ENCODE results near the gene PCDHGA9.
A peak's percentile ranks its signal among the peaks of the same experiment; 100 is the strongest.
"Not testable (repeated sequence)": the region's sequence is repeated elsewhere in the genome, so short reads cannot be mapped to it uniquely, and the experiment has no call there.

PCDHGA9 gene

DNA sequence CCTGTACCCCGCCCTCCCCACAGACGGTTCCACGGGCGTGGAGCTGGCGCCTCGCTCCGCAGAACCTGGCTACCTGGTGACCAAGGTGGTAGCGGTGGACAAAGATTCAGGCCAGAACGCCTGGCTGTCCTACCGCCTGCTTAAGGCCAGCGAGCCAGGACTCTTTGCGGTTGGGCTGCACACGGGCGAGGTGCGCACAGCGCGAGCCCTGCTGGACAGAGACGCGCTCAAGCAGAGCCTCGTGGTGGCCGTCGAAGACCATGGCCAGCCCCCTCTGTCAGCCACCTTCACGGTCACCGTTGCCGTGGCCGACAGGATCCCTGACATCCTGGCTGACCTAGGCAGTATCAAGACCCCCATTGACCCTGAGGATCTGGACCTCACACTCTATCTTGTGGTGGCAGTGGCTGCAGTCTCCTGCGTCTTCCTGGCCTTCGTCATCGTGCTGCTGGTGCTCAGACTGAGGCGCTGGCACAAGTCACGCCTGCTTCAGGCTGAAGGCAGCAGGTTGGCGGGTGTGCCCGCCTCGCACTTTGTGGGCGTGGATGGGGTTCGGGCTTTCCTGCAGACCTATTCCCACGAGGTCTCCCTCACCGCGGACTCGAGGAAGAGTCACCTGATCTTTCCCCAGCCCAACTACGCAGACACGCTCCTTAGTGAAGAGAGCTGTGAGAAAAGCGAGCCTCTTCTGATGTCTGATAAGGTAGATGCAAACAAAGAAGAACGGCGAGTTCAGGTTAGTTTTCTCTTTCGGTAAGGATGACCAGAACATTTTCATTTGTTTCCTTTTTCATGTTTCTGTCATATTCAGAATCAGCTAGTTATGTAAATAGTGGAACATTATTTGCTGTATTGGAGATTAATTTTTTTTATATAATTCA, 36.3 kb upstream of the PCDHGA9 start:
- H3K4me3 ChIP-seq (ENCODE audit: low read depth in 1 of 5, low read length in 5 of 5): peak overlapping the region in 4 of 5 donors; percentile 13 to 61 (median 32)
- H3K27ac ChIP-seq (ENCODE audit: low read depth, low read length): no peak overlapping the region
- H3K4me1 ChIP-seq (ENCODE audit: control insufficient read depth in 5 of 5, insufficient read depth in 5 of 5, low read length in 5 of 5): peaks cover 0 to 5% (median 0%) of the 10 kb centered on the region in 5 donors
- no peaks in the 10 kb centered on the region for H3K36me3 ChIP-seq (ENCODE audit: control insufficient read depth in 5 of 5, insufficient read depth in 5 of 5, low read length in 5 of 5)
- peaks cover 48 to 77% (median 67%) of the 10 kb centered on the region in 5 donors for H3K9me3 ChIP-seq (ENCODE audit: control insufficient read depth in 5 of 5, low read length in 5 of 5)
- peaks cover 0 to 17% (median 11%) of the 10 kb centered on the region in 5 donors for H3K27me3 ChIP-seq (ENCODE audit: control insufficient read depth in 5 of 5, insufficient read depth in 4 of 5, low read length in 5 of 5)
- H3K9ac ChIP-seq (ENCODE audit: low read length in 5 of 5): no peak overlapping the region

DNA sequence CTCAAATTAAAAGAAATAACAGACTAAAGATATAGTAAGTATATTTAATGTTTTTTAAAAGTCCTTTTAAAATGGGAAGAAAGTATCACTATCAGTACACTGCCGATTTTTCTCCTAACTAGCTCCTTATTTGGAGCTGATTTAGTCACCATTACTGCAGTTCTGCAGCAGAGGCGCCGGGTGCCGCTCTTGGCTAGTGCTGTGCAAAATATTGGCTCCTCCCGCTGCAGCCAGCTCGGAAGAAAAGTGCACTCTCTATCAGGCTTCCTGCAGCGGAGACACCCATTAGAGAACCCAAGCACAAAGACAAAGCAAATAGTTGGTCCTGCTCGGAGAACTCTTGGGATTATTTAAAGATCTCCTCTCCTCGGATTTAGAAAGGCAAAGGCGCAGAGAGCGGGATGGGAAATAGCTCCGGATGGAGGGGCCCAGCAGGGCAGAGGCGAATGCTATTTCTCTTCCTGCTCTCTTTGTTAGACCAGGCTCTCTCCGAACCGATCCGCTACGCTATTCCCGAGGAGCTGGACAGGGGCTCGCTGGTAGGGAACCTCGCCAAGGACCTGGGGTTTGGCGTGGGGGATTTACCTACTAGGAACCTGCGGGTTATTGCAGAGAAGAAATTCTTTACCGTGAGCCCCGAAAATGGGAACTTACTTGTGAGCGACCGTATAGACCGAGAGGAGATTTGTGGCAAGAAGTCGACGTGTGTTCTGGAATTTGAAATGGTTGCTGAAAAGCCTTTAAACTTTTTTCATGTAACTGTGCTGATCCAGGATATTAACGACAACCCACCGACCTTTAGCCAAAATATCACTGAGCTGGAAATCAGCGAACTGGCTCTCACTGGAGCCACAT, 32.4 kb upstream of the PCDHGA9 start, which contains the start of gene PCDHGB3:
TSS of gene PCDHGB3 (plus strand) at position 249 of the 855 bp plus-strand sequence. CDS start at position 402, 153 bp downstream.
- H3K27ac ChIP-seq (ENCODE audit: low read depth, low read length): no peak within 1 kb of the TSS
- H3K9ac ChIP-seq (ENCODE audit: low read length in 5 of 5): no peak within 1 kb of the TSS
- H3K36me3 ChIP-seq (ENCODE audit: control insufficient read depth in 5 of 5, insufficient read depth in 5 of 5, low read length in 5 of 5): no peaks in the 10 kb centered on the region
- peaks cover 0 to 5% (median 0%) of the 10 kb centered on the region in 5 donors for H3K4me1 ChIP-seq (ENCODE audit: control insufficient read depth in 5 of 5, insufficient read depth in 5 of 5, low read length in 5 of 5)
- H3K9me3 ChIP-seq (ENCODE audit: control insufficient read depth in 5 of 5, low read length in 5 of 5): peaks cover 52 to 77% (median 70%) of the 10 kb centered on the region in 5 donors
- peak within 1 kb of the TSS; percentile 41 to 74 (median 54) for H3K4me3 ChIP-seq (ENCODE audit: low read depth in 1 of 5, low read length in 5 of 5)
- peaks cover 0 to 19% (median 16%) of the 10 kb centered on the region in 5 donors for H3K27me3 ChIP-seq (ENCODE audit: control insufficient read depth in 5 of 5, insufficient read depth in 4 of 5, low read length in 5 of 5)

DNA sequence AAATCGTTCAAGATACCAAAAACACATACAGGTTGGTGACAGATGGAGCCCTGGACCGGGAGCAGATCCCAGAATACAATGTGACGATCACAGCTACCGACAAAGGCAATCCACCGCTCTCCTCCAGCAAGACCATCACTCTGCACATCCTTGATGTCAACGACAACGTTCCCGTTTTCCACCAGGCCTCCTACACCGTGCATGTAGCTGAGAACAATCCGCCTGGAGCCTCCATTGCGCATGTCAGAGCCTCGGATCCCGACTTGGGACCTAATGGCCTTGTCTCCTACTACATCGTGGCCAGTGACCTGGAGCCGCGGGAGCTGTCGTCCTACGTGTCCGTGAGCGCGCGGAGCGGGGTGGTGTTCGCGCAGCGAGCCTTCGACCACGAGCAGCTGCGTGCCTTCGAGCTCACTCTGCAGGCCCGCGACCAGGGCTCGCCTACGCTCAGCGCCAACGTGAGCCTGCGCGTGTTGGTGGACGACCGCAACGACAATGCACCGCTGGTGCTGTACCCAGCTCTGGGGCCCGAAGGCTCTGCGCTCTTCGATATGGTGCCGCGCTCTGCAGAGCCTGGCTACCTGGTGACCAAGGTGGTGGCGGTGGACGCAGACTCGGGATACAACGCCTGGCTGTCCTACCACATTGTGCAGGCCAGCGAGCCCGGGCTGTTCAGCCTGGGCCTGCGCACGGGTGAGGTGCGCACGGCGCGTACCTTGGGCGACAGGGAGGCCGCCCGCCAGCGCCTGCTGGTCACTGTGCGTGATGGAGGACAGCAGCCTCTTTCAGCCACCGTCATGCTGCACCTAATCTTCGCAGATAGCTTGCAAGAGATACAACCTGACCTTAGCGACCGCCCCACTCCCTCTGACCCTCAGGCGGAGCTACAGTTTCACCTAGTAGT, 30.8 kb upstream of the PCDHGA9 start:
- no peaks in the 10 kb centered on the region for H3K36me3 ChIP-seq (ENCODE audit: control insufficient read depth in 5 of 5, insufficient read depth in 5 of 5, low read length in 5 of 5)
- no peak overlapping the region for H3K9ac ChIP-seq (ENCODE audit: low read length in 5 of 5)
- H3K27ac ChIP-seq (ENCODE audit: low read depth, low read length): no peak overlapping the region
- peaks cover 0 to 11% (median 9%) of the 10 kb centered on the region in 5 donors for H3K27me3 ChIP-seq (ENCODE audit: control insufficient read depth in 5 of 5, insufficient read depth in 4 of 5, low read length in 5 of 5)
- H3K9me3 ChIP-seq (ENCODE audit: control insufficient read depth in 5 of 5, low read length in 5 of 5): peaks cover 48 to 76% (median 68%) of the 10 kb centered on the region in 5 donors
- peaks cover 0 to 5% (median 0%) of the 10 kb centered on the region in 5 donors for H3K4me1 ChIP-seq (ENCODE audit: control insufficient read depth in 5 of 5, insufficient read depth in 5 of 5, low read length in 5 of 5)
- H3K4me3 ChIP-seq (ENCODE audit: low read depth in 1 of 5, low read length in 5 of 5): peak overlapping the region; percentile 32 to 58 (median 54)

DNA sequence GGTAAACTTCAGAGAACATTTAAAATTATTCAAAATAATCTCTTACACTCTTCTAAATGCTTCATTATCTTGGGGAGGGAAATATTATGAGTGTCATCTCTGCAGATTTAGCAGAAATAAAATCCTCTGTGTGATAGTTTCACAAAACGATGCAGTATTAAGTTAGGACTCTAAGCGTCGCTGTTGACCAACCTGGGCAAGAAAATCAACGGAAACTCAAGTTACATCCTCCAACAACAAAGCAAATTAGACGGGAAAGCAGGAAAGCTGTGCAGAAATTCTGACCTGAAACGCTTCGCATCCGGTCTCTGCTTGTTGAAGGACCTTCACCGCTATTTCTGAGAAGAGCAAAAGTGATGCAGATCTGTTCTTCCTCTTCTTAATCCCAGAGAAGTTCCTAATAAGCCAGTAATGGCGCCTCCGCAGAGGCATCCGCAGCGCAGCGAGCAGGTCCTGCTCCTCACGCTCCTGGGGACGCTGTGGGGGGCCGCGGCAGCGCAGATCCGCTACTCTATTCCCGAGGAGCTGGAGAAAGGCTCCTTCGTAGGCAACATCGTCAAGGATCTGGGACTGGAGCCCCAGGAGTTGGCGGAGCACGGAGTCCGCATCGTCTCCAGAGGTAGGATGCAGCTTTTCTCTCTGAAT, 28.8 kb upstream of the PCDHGA9 start, which contains the start of gene PCDHGA6:
TSS of gene PCDHGA6 (plus strand) at position 219 of the 645 bp plus-strand sequence. CDS start at position 412, 193 bp downstream.
- Histone ChIP-seq H3K4me1 (ENCODE audit: control insufficient read depth in 5 of 5, insufficient read depth in 5 of 5, low read length in 5 of 5) (peaks cover 0 to 5% (median 0%) of the 10 kb centered on the region in 5 donors), H3K9ac (ENCODE audit: low read length in 5 of 5) (no peak within 1 kb of the TSS), H3K27me3 (ENCODE audit: control insufficient read depth in 5 of 5, insufficient read depth in 4 of 5, low read length in 5 of 5) (peaks cover 0 to 11% (median 9%) of the 10 kb centered on the region in 5 donors), H3K27ac (ENCODE audit: low read depth, low read length) (no peak within 1 kb of the TSS), H3K9me3 (ENCODE audit: control insufficient read depth in 5 of 5, low read length in 5 of 5) (peaks cover 53 to 80% (median 78%) of the 10 kb centered on the region in 5 donors), H3K36me3 (ENCODE audit: control insufficient read depth in 5 of 5, insufficient read depth in 5 of 5, low read length in 5 of 5) (no peaks in the 10 kb centered on the region), H3K4me3 (ENCODE audit: low read depth in 1 of 5, low read length in 5 of 5) (peak within 1 kb of the TSS; percentile 45 to 68 (median 59))

DNA sequence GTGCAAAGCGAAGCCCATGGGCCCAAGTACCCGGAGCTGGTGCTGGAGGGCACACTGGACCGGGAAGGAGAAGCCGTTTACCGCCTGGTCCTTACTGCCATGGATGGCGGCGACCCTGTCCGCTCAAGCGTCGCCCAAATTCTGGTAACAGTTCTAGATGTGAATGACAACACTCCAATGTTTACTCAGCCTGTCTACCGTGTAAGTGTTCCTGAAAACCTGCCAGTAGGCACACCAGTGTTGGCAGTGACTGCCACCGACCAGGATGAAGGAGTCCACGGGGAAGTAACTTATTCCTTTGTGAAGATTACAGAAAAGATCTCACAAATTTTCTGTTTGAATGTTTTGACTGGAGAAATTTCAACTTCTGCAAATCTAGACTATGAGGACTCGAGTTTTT, 28.0 kb upstream of the PCDHGA9 start:
- peaks cover 0 to 5% (median 0%) of the 10 kb centered on the region in 5 donors for H3K4me1 ChIP-seq (ENCODE audit: control insufficient read depth in 5 of 5, insufficient read depth in 5 of 5, low read length in 5 of 5)
- no peak overlapping the region for H3K9ac ChIP-seq (ENCODE audit: low read length in 5 of 5)
- no peak overlapping the region for H3K27ac ChIP-seq (ENCODE audit: low read depth, low read length)
- peak overlapping the region; percentile 45 to 68 (median 59) for H3K4me3 ChIP-seq (ENCODE audit: low read depth in 1 of 5, low read length in 5 of 5)
- peaks cover 0 to 11% (median 9%) of the 10 kb centered on the region in 5 donors for H3K27me3 ChIP-seq (ENCODE audit: control insufficient read depth in 5 of 5, insufficient read depth in 4 of 5, low read length in 5 of 5)
- peaks cover 53 to 82% (median 77%) of the 10 kb centered on the region in 5 donors for H3K9me3 ChIP-seq (ENCODE audit: control insufficient read depth in 5 of 5, low read length in 5 of 5)
- no peaks in the 10 kb centered on the region for H3K36me3 ChIP-seq (ENCODE audit: control insufficient read depth in 5 of 5, insufficient read depth in 5 of 5, low read length in 5 of 5)

DNA sequence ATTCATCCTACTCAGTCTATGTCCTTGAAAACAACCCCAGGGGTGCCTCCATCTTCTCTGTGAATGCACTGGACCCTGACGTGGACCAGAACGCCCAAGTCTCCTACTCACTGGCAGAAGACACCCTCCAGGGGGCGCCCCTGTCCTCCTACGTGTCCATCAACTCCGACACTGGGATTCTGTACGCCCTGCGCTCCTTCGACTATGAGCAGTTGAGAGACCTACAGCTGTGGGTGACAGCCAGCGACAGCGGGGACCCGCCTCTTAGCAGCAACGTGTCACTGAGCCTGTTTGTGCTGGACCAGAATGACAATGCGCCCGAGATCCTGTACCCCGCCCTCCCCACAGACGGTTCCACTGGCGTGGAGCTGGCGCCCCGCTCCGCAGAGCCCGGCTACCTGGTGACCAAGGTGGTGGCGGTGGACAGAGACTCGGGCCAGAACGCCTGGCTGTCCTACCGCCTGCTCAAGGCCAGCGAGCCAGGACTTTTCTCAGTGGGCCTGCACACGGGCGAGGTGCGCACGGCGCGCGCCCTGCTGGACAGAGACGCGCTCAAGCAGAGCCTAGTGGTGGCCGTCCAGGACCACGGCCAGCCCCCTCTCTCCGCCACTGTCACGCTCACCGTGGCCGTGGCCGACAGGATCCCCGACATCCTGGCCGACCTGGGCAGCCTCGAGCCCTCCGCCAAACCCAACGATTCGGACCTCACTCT, 27.0 kb upstream of the PCDHGA9 start:
- H3K27ac ChIP-seq (ENCODE audit: low read depth, low read length); H3K36me3 ChIP-seq (ENCODE audit: control insufficient read depth in 5 of 5, insufficient read depth in 5 of 5, low read length in 5 of 5); H3K9ac ChIP-seq (ENCODE audit: low read length in 5 of 5); H3K4me1 ChIP-seq (ENCODE audit: control insufficient read depth in 5 of 5, insufficient read depth in 5 of 5, low read length in 5 of 5): not testable (repeated sequence)
- peaks cover 0 to 11% (median 9%) of the 10 kb centered on the region in 5 donors for H3K27me3 ChIP-seq (ENCODE audit: control insufficient read depth in 5 of 5, insufficient read depth in 4 of 5, low read length in 5 of 5)
- peaks cover 52 to 73% (median 70%) of the 10 kb centered on the region in 5 donors for H3K9me3 ChIP-seq (ENCODE audit: control insufficient read depth in 5 of 5, low read length in 5 of 5)
- peak overlapping the region; percentile 29 to 59 (median 49) for H3K4me3 ChIP-seq (ENCODE audit: low read depth in 1 of 5, low read length in 5 of 5)

DNA sequence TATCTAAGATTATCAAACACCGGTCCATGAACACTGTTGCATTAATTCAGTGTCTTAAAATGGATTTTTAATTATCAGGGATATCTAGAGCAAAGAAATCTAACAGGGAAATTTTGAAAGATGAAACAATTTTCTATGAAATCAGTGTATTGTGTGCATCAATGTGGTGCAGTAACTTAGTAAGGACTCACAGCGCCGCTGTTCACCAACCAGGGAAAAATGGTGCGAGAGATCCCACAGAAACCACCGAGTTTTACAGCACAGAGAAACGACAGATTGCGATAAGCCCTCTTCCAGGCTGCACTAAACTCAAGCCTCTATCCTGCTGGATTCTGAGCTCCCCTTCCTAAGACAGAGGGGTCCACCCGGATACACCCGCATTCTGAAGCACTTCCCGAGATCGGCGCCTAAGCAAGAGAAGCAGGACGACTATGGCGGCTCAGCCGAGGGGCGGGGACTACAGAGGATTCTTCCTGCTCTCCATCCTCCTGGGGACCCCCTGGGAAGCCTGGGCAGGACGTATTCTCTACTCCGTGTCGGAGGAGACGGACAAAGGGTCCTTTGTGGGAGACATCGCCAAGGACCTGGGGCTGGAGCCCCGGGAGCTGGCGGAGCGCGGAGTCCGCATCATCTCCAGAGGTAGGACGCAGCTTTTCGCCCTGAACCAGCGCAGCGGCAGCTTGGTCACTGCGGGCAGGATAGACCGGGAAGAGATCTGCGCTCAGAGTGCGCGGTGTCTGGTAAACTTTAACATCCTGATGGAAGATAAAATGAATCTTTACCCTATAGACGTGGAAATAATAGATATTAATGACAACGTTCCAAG, 19.9 kb upstream of the PCDHGA9 start, which contains the start of gene PCDHGA7:
TSS of gene PCDHGA7 (plus strand) at position 274 of the 826 bp plus-strand sequence. CDS start at position 432, 158 bp downstream.
- Histone ChIP-seq H3K27me3 (ENCODE audit: control insufficient read depth in 5 of 5, insufficient read depth in 4 of 5, low read length in 5 of 5) (peaks cover 0 to 11% (median 0%) of the 10 kb centered on the region in 5 donors), H3K27ac (ENCODE audit: low read depth, low read length) (no peak within 1 kb of the TSS), H3K9me3 (ENCODE audit: control insufficient read depth in 5 of 5, low read length in 5 of 5) (peaks cover 33 to 71% (median 64%) of the 10 kb centered on the region in 5 donors), H3K4me3 (ENCODE audit: low read depth in 1 of 5, low read length in 5 of 5) (peak within 1 kb of the TSS; percentile 51 to 78 (median 64)), H3K4me1 (ENCODE audit: control insufficient read depth in 5 of 5, insufficient read depth in 5 of 5, low read length in 5 of 5) (peaks cover 0 to 4% (median 0%) of the 10 kb centered on the region in 5 donors), H3K9ac (ENCODE audit: low read length in 5 of 5) (no peak within 1 kb of the TSS), H3K36me3 (ENCODE audit: control insufficient read depth in 5 of 5, insufficient read depth in 5 of 5, low read length in 5 of 5) (no peaks in the 10 kb centered on the region)

DNA sequence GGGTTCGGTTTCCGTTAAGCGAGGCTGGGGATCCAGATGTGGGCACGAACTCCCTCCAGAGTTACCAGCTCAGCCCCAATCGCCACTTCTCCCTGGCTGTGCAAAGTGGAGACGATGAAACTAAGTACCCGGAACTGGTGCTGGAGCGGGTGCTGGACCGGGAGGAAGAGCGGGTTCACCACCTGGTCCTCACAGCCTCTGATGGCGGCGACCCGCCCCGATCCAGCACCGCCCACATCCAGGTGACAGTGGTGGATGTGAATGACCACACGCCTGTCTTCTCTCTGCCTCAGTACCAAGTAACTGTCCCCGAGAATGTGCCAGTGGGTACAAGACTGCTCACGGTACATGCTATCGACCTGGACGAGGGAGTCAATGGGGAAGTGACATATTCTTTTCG, 19.2 kb upstream of the PCDHGA9 start:
- H3K9ac ChIP-seq (ENCODE audit: low read length in 5 of 5): no peak overlapping the region
- H3K36me3 ChIP-seq (ENCODE audit: control insufficient read depth in 5 of 5, insufficient read depth in 5 of 5, low read length in 5 of 5): no peaks in the 10 kb centered on the region
- H3K27ac ChIP-seq (ENCODE audit: low read depth, low read length): no peak overlapping the region
- peak overlapping the region in 4 of 5 donors; percentile 51 to 65 (median 62) for H3K4me3 ChIP-seq (ENCODE audit: low read depth in 1 of 5, low read length in 5 of 5)
- peaks cover 0 to 11% (median 0%) of the 10 kb centered on the region in 5 donors for H3K27me3 ChIP-seq (ENCODE audit: control insufficient read depth in 5 of 5, insufficient read depth in 4 of 5, low read length in 5 of 5)
- H3K4me1 ChIP-seq (ENCODE audit: control insufficient read depth in 5 of 5, insufficient read depth in 5 of 5, low read length in 5 of 5): peaks cover 0 to 4% (median 0%) of the 10 kb centered on the region in 5 donors
- H3K9me3 ChIP-seq (ENCODE audit: control insufficient read depth in 5 of 5, low read length in 5 of 5): peaks cover 34 to 69% (median 65%) of the 10 kb centered on the region in 5 donors
